T-helper 17 cell (primary cell): ENCODE results near the gene PLEKHJ1. TPM values are rescaled to one million over a fixed set of nuclear protein-coding genes. Genes with fewer than 3 reads are reported as not detected.

ENCODE experiments used
- ATAC-seq: fragments of 150-1000 bp; cut with Tn5 transposase; 2 replicates; pipeline ENCODE4 v1.10.0; 2021; ENCODE audit warnings: mild to moderate bottlenecking, moderate library complexity
- DNase-seq, 3 donors: peaks; one replicate each; pipeline versions ENCODE4 v3.0.0 to v3.0.0-alpha.2; 2020 to 2021
- H3K9me3 ChIP-seq: one replicate; pipeline ENCODE4 v1.7.0; 2013; ENCODE audit warnings: low read length, mild to moderate bottlenecking; ENCODE audit not compliant: control insufficient read depth, poor library complexity, severe bottlenecking
- H3K27ac Mint-ChIP-seq: one replicate; pipeline ENCODE4 v1.8.0; 2022; ENCODE audit warnings: mild to moderate bottlenecking, moderate library complexity, mixed read lengths
- H3K27me3 Mint-ChIP-seq: one replicate; pipeline ENCODE4 v1.8.0; 2022; ENCODE audit warnings: mixed read lengths
- H3K36me3 Mint-ChIP-seq: one replicate; pipeline ENCODE4 v1.8.0; 2022; ENCODE audit warnings: low read depth, mixed read lengths
- H3K4me1 Mint-ChIP-seq: one replicate; pipeline ENCODE4 v1.8.0; 2022; ENCODE audit warnings: mild to moderate bottlenecking, mixed read lengths
- H3K4me3 Mint-ChIP-seq: one replicate; pipeline ENCODE4 v1.8.0; 2022; ENCODE audit warnings: mild to moderate bottlenecking, moderate library complexity, mixed read lengths
- total RNA-seq, 4 donors: library from RNA in 2 of 4; stranded (reverse) in 2 of 4; gene quantifications; one replicate each; pipeline ENCODE4 v1.2.3 and lab custom pipeline; 2022 to 2026

PLEKHJ1 gene
- total RNA-seq, 2 donors from 2014 or later = 38.6 to 40.2 TPM

- Mint-ChIP-seq H3K36me3 (peaks cover 2% of the 10 kb centered on the region), H3K27ac (peak overlapping the region; percentile 96), H3K4me1 (peaks cover 6% of the 10 kb centered on the region), H3K27me3 (no peaks in the 10 kb centered on the region), H3K4me3 (peak overlapping the region; percentile 82)
- no peak for DNase-seq
- H3K9me3 ChIP-seq = no peaks in the 10 kb centered on the region
- peak; percentile 26 for ATAC-seq
Measured at GRCh38 chr19:2260341-2260805, 24.2 kb upstream of the PLEKHJ1 start.

DNA sequence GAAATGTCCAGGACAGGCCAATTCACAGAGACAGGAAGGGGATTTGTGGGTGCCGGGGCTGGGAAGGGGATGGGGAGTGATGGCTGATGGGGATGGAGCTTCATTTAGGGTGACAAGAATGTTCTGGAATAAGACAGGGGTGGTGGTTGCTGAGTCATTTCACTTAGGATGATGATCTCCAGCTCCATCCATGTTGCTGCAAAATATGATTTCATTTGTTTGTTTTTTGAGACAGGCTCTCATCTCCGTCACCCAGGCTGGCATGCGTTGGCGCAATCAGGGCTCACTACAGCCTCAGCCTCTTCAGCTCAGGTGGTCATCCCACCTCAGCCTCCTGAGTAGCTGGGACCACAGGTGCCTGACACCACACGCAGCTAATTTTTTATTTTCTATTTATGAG lies 23.2 kb upstream of the PLEKHJ1 start:
- no peak for ATAC-seq
- peak overlapping the region; percentile 52 for H3K4me3 Mint-ChIP-seq
- H3K27ac Mint-ChIP-seq = peak overlapping the region; percentile 96
- no peak for DNase-seq
- no peaks in the 10 kb centered on the region for H3K9me3 ChIP-seq
- peaks cover 2% of the 10 kb centered on the region for H3K36me3 Mint-ChIP-seq
- no peaks in the 10 kb centered on the region for H3K27me3 Mint-ChIP-seq
- peaks cover 6% of the 10 kb centered on the region for H3K4me1 Mint-ChIP-seq

DNA sequence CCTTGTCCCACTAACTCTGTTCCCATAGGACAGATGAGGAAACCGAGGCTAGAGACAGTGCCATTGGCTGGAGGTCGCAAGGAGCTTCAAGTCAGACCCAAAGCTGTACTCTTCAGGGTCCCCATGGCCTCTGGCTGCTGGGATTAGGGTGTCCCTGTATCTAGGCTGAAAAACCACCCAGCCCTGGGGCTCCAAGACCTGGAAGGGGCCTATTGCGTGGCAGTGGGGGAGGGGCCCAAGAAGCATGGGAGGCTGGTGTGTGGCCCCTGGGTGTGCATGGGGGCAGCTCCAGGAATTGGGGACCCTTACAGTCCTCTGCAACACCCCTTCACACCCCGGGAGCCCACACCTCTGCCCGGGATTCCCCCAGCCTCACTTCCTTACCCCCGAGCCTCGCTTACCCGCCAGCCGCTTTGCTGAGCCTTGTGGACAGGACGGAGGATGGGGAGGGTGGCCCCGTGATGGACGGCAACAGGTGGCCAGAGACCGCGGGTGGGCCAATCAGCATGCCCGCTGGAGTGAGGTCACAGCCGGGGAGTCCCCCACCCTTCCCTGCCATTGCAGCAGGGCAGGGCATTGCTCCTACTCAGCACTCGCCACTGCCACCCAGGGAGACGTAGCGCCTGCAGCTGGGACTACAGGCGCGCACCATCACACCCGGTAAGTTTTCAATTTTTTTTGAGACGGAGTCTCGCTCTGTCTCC lies 20.0 kb upstream of the PLEKHJ1 start, which contains the start of gene JSRP1:
Gene JSRP1 (minus strand): TSS at position 436 of the 704 bp plus-strand sequence. CDS start 1,103 bp downstream, outside the sequence.
- H3K4me3 Mint-ChIP-seq = no peak within 1 kb of the TSS
- peaks cover 4% of the 10 kb centered on the region for H3K36me3 Mint-ChIP-seq
- DNase-seq (no peak), ATAC-seq (peak; percentile 8)
- H3K27ac Mint-ChIP-seq = peak within 1 kb of the TSS; percentile 96
- peaks cover 6% of the 10 kb centered on the region for H3K4me1 Mint-ChIP-seq
- no peaks in the 10 kb centered on the region for H3K9me3 ChIP-seq
- H3K27me3 Mint-ChIP-seq = no peaks in the 10 kb centered on the region

DNA sequence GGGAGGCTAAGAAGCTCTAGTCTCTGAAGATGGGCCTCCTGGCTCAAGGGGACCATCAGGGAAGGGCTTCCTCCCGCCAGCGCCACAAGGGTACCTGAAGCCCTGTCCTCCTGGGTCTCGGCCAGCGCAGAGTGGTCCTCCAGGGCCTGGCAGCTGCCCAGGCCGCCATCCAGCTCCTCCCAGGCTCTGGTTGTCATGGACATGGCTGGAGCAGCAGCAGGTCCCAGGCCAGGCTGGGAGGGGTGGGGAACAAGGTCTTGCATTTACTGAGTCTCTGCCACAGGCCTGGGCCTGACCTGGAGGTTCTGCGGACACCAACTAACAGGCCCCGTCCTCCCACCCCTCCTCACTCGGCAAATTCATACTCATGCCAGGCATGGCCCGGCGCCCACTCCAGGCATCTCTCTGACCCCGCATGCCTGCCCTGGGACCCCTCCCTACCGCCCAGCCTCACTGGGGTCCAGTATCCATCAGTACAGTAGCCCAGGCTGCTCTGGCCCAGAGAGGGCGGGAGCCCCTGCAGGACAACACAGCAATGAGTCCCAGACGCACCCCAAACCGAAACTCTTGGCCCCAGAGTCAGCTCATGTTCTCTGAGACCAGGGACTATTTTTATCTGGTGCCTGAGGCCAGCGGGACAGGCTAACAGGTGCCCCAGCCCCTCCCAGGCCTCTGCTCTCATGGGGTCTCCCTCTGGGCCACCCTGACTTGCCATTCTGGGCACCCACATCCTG lies 19.1 kb upstream of the PLEKHJ1 start:
- Mint-ChIP-seq H3K4me3 (no peak overlapping the region), H3K27ac (no peak overlapping the region), H3K4me1 (peaks cover 5% of the 10 kb centered on the region), H3K36me3 (peaks cover 3% of the 10 kb centered on the region), H3K27me3 (no peaks in the 10 kb centered on the region)
- ATAC-seq (no peak), DNase-seq (no peak)
- H3K9me3 ChIP-seq = no peaks in the 10 kb centered on the region

DNA sequence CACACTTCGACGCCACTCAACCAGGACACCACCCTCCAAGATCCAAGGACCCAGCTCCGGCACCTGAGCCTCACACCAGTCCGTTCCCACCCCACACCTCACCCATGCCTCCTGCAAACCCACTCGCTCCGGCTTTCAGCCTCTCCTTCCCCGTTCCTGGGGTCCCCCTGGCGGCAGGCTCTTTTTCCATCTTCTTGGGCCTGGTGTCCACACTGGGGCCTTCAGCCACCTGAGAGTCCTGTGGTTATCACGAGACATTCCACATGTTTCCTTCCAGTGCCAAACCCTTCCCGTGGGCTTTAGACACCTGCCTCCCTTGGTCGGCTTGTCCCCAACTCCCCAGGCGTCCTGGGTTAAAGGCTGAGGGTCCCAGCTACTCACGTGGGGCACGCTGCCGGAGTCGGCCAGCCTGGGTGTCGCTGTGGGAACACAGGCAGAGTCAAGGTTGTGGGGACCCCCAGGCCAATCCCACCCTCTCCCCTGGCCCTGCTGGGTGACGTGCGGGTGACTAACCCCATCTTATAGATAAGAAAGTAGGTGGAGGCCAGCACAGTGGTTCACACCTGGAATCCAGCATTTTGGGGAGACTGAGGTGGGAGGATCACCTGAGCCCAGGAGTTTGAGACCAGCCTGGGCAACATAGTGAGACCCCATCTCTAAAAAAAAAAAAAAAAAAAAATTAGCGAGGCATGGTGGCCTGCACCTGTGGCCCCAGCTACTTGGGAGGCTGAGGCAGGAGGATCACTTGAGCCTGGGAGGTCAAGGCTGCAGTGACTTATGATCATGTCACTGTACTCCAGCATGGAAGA lies 18.1 kb upstream of the PLEKHJ1 start:
- peak overlapping the region; percentile 66 for H3K4me3 Mint-ChIP-seq

DNA sequence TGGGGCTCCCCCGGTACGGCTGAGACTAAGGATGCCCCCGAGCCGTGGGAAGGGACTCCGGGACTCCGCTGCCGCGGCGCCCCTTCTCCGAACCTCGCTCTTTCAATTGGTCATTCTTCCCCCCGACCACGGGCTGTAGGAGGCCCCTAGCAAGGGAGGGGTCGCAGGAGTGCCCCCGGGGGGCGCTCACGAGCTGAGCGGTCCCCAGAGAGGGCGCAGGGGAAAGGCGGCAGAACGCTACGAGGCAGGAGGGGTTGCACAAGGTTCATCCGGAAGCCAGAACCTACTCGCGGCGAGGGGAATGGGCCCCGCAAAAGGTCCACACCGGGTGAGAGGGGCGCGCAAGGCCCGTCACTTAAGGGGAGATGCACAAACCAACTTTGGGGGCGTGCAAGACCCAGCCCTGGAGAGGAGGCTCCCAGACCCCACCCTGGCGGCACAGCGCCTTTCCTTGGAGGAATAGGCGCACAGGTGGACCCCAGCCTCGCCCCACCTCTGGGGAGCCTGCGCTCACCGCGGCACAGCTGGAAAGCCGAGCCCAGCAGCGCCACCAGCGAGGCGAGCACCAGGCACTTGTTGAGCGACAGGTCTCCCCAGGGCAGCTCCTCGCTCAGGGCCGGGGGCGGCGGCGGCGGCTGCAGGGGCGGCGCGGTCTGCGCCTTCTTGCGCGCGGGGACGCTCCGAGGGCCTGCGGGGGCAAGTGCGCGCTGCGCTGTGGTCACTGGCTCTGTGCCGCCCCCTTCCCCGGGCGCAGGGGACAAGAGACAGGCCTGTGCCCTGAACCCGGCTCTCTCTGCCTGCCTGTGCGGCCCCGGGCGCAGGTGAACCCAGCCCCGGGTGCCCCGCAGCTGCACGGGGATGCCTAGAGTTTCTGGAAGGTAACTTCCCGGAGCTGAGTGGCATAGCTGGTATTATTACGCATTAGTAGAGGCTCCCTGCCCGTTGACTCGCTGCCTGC lies 17.3 kb upstream of the PLEKHJ1 start:
- Mint-ChIP-seq H3K27me3 (no peaks in the 10 kb centered on the region), H3K27ac (peak overlapping the region; percentile 43), H3K4me3 (peak overlapping the region; percentile 83), H3K36me3 (peaks cover 2% of the 10 kb centered on the region), H3K4me1 (peaks cover 2% of the 10 kb centered on the region)
- ATAC-seq (peak; percentile 39), DNase-seq (no peak)
- H3K9me3 ChIP-seq = no peaks in the 10 kb centered on the region

More for the DNA sequence above, 18.1 kb upstream of the PLEKHJ1 start:
- Mint-ChIP-seq H3K36me3 (peaks cover 2% of the 10 kb centered on the region), H3K27me3 (no peaks in the 10 kb centered on the region), H3K27ac (no peak overlapping the region), H3K4me1 (peaks cover 3% of the 10 kb centered on the region)
- DNase-seq (no peak), ATAC-seq (no peak)
- H3K9me3 ChIP-seq = no peaks in the 10 kb centered on the region

DNA sequence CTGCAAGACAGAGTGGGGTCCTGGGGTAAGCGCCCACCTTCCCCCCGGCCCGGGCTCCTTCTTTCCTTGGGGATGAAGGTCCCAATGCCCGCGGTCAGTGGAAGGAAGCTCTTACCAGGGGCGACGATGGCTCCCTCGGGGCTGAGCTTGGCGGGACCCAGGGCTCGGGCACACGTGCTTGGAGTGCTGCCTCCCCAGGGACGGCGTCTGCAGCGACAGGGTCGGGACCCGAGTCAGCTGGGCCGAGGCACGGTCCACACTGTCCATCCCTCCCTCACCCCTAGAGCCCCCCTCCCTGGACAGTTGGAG lies 16.6 kb upstream of the PLEKHJ1 start:
- H3K4me3 Mint-ChIP-seq = peak overlapping the region; percentile 83
- peaks cover 2% of the 10 kb centered on the region for H3K36me3 Mint-ChIP-seq
- no peak for DNase-seq
- no peak for ATAC-seq
- no peaks in the 10 kb centered on the region for H3K27me3 Mint-ChIP-seq
- peak overlapping the region; percentile 43 for H3K27ac Mint-ChIP-seq
- H3K4me1 Mint-ChIP-seq = peaks cover 2% of the 10 kb centered on the region
- H3K9me3 ChIP-seq = no peaks in the 10 kb centered on the region

- ATAC-seq (no peak), DNase-seq (no peak)
- peaks cover 2% of the 10 kb centered on the region for H3K36me3 Mint-ChIP-seq
- H3K27ac Mint-ChIP-seq = peak overlapping the region; percentile 43
- no peaks in the 10 kb centered on the region for H3K27me3 Mint-ChIP-seq
- H3K4me1 Mint-ChIP-seq = peaks cover 2% of the 10 kb centered on the region
- H3K4me3 Mint-ChIP-seq = peak overlapping the region; percentile 83
- no peaks in the 10 kb centered on the region for H3K9me3 ChIP-seq
Measured at GRCh38 chr19:2252055-2252796, 16.1 kb upstream of the PLEKHJ1 start.

DNA sequence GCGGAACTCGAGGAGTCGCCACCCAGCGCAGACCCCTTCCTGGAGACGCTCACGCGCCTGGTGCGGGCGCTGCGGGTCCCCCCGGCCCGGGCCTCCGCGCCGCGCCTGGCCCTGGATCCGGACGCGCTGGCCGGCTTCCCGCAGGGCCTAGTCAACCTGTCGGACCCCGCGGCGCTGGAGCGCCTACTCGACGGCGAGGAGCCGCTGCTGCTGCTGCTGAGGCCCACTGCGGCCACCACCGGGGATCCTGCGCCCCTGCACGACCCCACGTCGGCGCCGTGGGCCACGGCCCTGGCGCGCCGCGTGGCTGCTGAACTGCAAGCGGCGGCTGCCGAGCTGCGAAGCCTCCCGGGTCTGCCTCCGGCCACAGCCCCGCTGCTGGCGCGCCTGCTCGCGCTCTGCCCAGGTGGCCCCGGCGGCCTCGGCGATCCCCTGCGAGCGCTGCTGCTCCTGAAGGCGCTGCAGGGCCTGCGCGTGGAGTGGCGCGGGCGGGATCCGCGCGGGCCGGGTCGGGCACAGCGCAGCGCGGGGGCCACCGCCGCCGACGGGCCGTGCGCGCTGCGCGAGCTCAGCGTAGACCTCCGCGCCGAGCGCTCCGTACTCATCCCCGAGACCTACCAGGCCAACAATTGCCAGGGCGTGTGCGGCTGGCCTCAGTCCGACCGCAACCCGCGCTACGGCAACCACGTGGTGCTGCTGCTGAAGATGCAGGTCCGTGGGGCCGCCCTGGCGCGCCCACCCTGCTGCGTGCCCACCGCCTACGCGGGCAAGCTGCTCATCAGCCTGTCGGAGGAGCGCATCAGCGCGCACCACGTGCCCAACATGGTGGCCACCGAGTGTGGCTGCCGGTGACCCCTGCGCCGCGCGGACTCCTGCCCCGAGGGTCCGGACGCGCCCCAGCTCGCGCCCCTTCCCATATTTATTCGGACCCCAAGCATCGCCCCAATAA lies 15.3 kb upstream of the PLEKHJ1 start:
- ATAC-seq = peak; percentile 30
- no peak for DNase-seq

GRCh38 chr19:2250766-2251105 lies 14.6 kb upstream of the PLEKHJ1 start:
- Mint-ChIP-seq H3K4me1 (peaks cover 2% of the 10 kb centered on the region), H3K27ac (no peak overlapping the region), H3K4me3 (no peak overlapping the region), H3K27me3 (no peaks in the 10 kb centered on the region), H3K36me3 (peaks cover 4% of the 10 kb centered on the region)
- no peak for ATAC-seq
- no peaks in the 10 kb centered on the region for H3K9me3 ChIP-seq
- no peak for DNase-seq

More for the DNA sequence above, 15.3 kb upstream of the PLEKHJ1 start:
- Mint-ChIP-seq H3K27me3 (no peaks in the 10 kb centered on the region), H3K4me1 (peaks cover 2% of the 10 kb centered on the region), H3K36me3 (peaks cover 2% of the 10 kb centered on the region), H3K4me3 (peak overlapping the region; percentile 83), H3K27ac (peak overlapping the region; percentile 43)
- H3K9me3 ChIP-seq = no peaks in the 10 kb centered on the region
